Osteoblast (primary cell): ENCODE data around the gene BAIAP3. TPM values are rescaled to one million over a fixed set of nuclear protein-coding genes. Genes with fewer than 3 reads are reported as not detected.

Experiments
- DNase-seq: peaks from one replicate; pipeline ENCODE4 v3.0.0; 2011; ENCODE audit warnings: low spot score, mixed read lengths; ENCODE audit not compliant: insufficient read length; ENCODE audit errors: missing footprints
- H2AFZ ChIP-seq: 2 replicates; pipeline ENCODE4 v1.6.0; 2011; ENCODE audit warnings: mild to moderate bottlenecking, low read length
- H3K27ac ChIP-seq: 2 replicates; pipeline ENCODE4 v1.5.1; 2011; ENCODE audit warnings: mild to moderate bottlenecking, low read depth, low read length, moderate library complexity
- H3K27me3 ChIP-seq: 2 replicates; pipeline ENCODE4 v1.6.0; 2012; ENCODE audit warnings: mild to moderate bottlenecking, control low read depth, inconsistent platforms, low read length, moderate library complexity; ENCODE audit not compliant: insufficient read depth
- H3K36me3 ChIP-seq: 2 replicates; pipeline ENCODE4 v1.5.1; 2011; ENCODE audit warnings: mild to moderate bottlenecking, low read length, control low read depth, moderate library complexity; ENCODE audit not compliant: insufficient read depth
- H3K4me1 ChIP-seq: 2 replicates; pipeline ENCODE4 v1.5.1; 2011; ENCODE audit warnings: mild to moderate bottlenecking, low read length, control low read depth, moderate library complexity; ENCODE audit not compliant: insufficient read depth
- H3K4me2 ChIP-seq: 2 replicates; pipeline ENCODE4 v1.6.0; 2011; ENCODE audit warnings: mild to moderate bottlenecking, low read length; ENCODE audit not compliant: insufficient read depth
- H3K4me3 ChIP-seq: fragments of 200-600 bp; sonication (generic); 3 replicates; pipeline ENCODE4 v1.5.1; 2012; ENCODE audit warnings: mild to moderate bottlenecking, low read length, inconsistent platforms; ENCODE audit not compliant: insufficient read depth
- H3K79me2 ChIP-seq: 2 replicates; pipeline ENCODE4 v1.6.0; 2012; ENCODE audit warnings: mild to moderate bottlenecking, low read length, control low read depth, inconsistent platforms; ENCODE audit not compliant: insufficient read depth
- H3K9me3 ChIP-seq: 2 replicates; pipeline ENCODE4 v1.5.1; 2011; ENCODE audit warnings: low read depth, low read length, control low read depth
- H4K20me1 ChIP-seq: 2 replicates; pipeline ENCODE4 v1.6.0; 2012; ENCODE audit warnings: mild to moderate bottlenecking, low read length, control low read depth; ENCODE audit not compliant: insufficient read depth
- CTCF ChIP-seq: IDR thresholded peaks from 2 replicates; pipeline ENCODE4 v1.5.1; 2011; ENCODE audit warnings: mild to moderate bottlenecking, low read depth, low read length, moderate library complexity; ENCODE audit errors: extremely low read depth
- total RNA-seq: library from RNA; depleted of rRNA; stranded (reverse); fragments of >200 nt; gene quantifications from 2 replicates; pipeline ENCODE4 v1.2.3, GENCODE V29; 2012

The BAIAP3 gene
- total RNA-seq, 1 donor, result under 0.01 TPM

- peak; percentile 99 for DNase-seq
Observed at GRCh38 chr16:1300664-1301476, 32.6 kb upstream of the BAIAP3 start.

GRCh38 chr16:1301562-1301961, 31.9 kb upstream of the BAIAP3 start:
- Histone ChIP-seq H3K79me2 (no peaks in the 10 kb centered on the region), H3K4me1 (peaks cover 9% of the 10 kb centered on the region), H3K27ac (no peak overlapping the region), H3K9me3 (no peaks in the 10 kb centered on the region), H3K27me3 (peaks cover 21% of the 10 kb centered on the region), H3K4me2 (no peak overlapping the region), H3K4me3 (no peak overlapping the region), H4K20me1 (no peaks in the 10 kb centered on the region), H3K36me3 (no peaks in the 10 kb centered on the region), H2AFZ (no peak overlapping the region)
- TF ChIP-seq CTCF, result no peak
- peak; percentile 21 for DNase-seq

More at GRCh38 chr16:1300664-1301476, 32.6 kb upstream of the BAIAP3 start:
- H3K27ac ChIP-seq, result no peak overlapping the region
- no peaks in the 10 kb centered on the region for H3K36me3 ChIP-seq
- H3K4me2 ChIP-seq, result peak overlapping the region; percentile 54
- peak overlapping the region; percentile 65 for H2AFZ ChIP-seq
- TF ChIP-seq CTCF, result peak; percentile 68
- H4K20me1 ChIP-seq, result no peaks in the 10 kb centered on the region
- no peaks in the 10 kb centered on the region for H3K79me2 ChIP-seq
- no peak overlapping the region for H3K4me3 ChIP-seq
- H3K27me3 ChIP-seq, result peaks cover 21% of the 10 kb centered on the region
- peaks cover 9% of the 10 kb centered on the region for H3K4me1 ChIP-seq
- H3K9me3 ChIP-seq, result no peaks in the 10 kb centered on the region

GRCh38 chr16:1305823-1306222, 27.6 kb upstream of the BAIAP3 start:
- Histone ChIP-seq H4K20me1 (peaks cover 8% of the 10 kb centered on the region), H3K36me3 (no peaks in the 10 kb centered on the region), H3K4me2 (no peak overlapping the region), H3K27me3 (no peaks in the 10 kb centered on the region), H2AFZ (no peak overlapping the region), H3K4me1 (peaks cover 4% of the 10 kb centered on the region), H3K4me3 (no peak overlapping the region), H3K9me3 (no peaks in the 10 kb centered on the region), H3K79me2 (peaks cover 10% of the 10 kb centered on the region), H3K27ac (no peak overlapping the region)
- peak; percentile 50 for DNase-seq
- TF ChIP-seq CTCF, result no peak

GRCh38 chr16:1306334-1306733, 27.1 kb upstream of the BAIAP3 start:
- no peak overlapping the region for H3K4me2 ChIP-seq
- TF ChIP-seq CTCF, result no peak
- H3K27ac ChIP-seq, result no peak overlapping the region
- H4K20me1 ChIP-seq, result peaks cover 13% of the 10 kb centered on the region
- no peaks in the 10 kb centered on the region for H3K27me3 ChIP-seq
- H2AFZ ChIP-seq, result no peak overlapping the region
- peaks cover 9% of the 10 kb centered on the region for H3K4me1 ChIP-seq
- peak; percentile 72 for DNase-seq
- H3K9me3 ChIP-seq, result no peaks in the 10 kb centered on the region
- H3K4me3 ChIP-seq, result no peak overlapping the region
- H3K79me2 ChIP-seq, result peaks cover 15% of the 10 kb centered on the region
- H3K36me3 ChIP-seq, result no peaks in the 10 kb centered on the region
